ENCODE measurements around the gene MOGAT3.
"Not testable (repeated sequence)": the region's sequence is repeated elsewhere in the genome, so short reads cannot be mapped to it uniquely, and the experiment has no call there.

The MOGAT3 gene

DNA sequence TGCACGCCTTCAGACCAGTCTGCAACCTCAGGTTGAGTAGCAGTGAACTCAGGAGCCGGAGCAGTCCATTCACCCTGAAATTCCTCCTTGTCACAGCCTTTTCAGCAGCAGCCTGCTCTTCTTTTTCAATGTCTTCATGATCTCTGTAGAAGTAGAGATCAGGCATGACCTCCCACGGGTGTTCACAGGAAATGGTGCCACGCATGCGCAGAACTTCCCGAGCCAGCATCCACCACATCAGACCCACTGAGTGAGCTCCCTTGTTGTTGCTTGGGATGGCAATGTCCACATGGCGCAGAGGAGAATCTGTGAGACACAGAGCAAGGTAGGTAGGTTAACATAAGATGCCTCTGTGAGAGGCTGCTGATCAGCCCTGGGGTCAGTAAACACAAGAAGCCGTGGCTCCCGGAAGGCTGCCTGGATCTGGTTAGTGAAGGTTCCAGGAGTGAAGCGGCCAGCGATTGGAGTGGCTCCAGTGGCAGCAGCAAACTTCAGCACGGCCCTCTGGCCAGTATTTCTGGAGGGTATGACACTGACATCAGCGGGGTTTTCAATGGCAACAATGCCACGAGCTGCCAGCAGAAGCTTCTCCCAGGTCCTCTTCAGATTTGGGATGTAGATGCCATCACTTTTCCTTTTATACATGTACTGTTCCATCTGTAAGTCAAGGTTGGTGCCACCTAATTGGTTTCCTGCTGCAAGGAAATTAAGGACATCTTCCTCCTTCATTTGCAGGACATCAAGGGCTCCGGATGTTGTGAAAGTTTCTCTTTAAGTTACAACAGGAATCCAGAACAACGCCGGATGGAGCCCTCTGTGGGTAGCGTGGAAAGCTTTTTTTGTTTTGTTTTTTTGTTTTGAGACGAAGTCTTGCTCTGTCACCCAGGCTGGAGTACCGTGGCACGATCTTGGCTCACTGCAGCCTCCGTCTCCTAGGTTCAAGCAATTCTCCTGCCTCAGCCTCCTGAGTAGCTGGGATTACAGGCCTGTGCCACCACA, 3.2 kb upstream of the MOGAT3 start:
- not testable (repeated sequence) for DNase-seq (ENCODE audit: low spot score)

DNA sequence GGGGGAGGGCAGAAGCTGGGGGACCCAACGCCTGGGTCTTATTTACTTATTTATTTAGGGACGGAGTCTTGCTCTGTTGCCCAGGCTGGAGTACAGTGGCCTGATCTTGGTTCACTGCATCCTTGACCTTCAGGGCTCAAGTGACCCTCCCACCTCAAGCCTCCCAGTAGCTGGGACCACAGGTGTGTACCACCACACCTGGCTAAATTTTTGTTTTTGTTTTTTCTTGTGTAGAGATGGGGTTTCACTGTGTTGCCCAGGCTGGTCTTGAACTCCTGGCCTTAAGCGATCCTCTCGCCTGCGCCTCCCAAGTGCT, 1.7 kb upstream of the MOGAT3 start:
- DNase-seq (ENCODE audit: low spot score) = no peak

DNA sequence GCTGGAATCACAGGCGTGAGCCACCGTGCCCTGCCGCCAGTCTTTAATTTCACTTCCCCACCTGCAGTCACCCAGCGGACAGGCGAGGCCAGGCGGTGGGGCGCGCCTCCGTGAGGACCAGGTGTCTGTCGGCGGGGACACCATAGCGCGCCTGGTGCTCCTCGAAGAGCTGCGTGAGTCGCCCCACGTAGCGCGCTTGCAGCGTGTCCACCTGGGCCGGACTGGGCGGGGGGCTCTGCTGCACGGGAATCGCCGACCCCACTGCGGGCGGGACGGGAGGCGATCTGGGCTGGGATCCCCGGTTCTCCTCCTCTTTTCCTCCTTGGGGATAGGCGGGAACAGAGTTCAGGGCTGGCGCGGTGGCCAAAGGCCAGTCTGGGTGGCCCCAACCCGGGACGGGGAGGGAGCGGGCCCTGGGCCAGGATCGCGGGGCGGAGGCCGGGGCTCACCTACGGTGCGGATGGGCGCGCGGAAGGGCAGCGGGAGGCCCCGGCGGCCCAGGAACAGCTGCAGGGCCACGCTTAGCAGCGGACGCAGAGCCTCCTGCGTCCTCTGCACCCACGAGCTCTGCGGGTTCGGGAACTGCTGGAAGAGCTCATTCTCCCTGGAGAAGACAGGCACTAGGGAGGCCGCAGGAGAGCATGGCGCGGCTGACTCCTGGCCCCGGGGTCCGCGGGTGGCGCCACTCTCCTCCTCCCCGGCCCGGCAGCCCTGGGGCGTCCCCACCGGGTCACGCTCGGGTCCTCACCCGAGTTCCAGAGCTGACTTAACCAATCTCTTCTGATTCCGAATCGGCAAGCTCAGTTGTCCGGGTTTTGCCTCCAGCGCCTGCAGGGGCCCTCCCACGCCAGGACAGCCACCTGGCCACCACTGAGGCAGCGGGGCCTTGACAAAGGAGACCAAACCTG, 1.1 kb upstream of the MOGAT3 start:
- no peak for DNase-seq (ENCODE audit: low spot score)

DNA sequence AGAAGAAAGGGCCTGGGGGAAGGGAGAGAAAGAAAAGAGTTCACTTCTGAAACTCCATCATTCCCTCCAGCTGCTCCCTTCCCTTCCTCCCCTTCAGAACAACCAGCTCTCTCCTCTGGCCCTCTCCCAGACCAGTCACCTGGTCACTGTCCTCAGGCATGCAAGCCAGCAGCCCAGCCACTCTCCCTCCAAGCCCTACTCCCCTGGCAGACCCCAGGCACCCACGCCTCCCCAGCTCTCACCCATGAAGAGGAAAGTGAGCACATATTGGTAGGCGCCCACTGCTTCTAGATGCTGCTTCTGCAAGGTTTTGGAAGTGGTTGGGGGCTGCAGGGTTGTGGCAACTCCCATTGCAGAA, 353 bp downstream of the MOGAT3 start:
- DNase-seq (ENCODE audit: low spot score) = no peak

DNA sequence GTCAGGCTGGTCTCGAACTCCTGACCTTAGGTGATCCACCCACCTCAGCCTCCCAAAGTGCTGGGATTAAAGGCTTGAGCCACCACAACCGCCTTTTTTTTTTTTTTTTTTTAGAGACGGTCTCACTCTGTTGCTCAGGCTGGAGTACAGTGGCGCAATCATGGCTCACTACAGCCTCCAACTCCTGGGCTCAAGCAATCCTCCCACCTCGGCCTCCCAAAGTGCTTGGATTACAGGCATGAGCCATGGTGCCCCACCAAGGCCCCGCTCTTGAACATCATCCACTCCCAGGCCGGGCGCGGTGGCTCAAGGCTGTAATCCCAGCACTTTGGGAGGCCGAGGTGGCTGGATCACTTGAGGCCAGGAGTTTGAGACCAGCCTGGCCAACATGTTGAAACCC, 1.3 kb downstream of the MOGAT3 start:
- not testable (repeated sequence) for DNase-seq (ENCODE audit: low spot score)

DNA sequence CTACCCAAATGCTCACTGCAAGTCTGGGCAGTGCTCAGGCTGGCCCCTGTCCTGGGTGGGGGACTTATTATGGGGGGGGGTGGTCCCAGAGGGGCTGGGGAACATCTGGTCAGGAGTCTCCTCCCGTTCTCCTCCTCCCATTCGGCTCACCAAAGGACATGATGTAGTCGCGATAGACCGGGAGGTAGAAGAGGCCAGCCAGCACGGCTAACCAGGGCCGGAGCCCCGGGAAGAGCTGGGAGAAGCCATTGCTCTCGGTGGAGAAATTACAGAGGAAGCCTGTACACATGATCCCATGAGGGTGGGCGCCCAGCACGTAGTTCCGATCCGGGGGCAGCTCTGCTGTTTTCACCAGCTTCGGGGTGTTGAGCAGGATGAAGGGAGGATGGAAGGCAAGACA, 2.4 kb downstream of the MOGAT3 start:
- DNase-seq (ENCODE audit: low spot score) = no peak

DNA sequence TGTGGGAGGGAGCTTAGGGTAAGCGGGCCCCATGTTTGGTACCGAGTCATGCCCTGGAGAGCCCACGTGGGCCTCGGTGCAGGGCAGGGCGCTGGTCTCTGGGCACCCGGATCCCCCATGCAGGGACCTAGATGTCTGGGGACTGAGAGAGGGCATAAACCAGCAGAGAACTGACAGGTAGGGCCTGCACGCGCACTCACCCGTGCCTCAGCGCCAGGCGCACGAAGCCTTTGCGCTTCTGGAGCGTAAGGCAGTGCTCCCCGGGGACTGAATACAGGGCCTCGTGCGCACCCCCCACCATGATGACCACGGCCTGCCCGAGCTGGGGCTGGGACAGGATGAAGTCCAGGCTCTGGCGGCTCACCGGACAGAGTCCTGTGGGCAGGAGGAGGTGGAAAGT, 2.8 kb downstream of the MOGAT3 start:
- no peak for DNase-seq (ENCODE audit: low spot score)

DNA sequence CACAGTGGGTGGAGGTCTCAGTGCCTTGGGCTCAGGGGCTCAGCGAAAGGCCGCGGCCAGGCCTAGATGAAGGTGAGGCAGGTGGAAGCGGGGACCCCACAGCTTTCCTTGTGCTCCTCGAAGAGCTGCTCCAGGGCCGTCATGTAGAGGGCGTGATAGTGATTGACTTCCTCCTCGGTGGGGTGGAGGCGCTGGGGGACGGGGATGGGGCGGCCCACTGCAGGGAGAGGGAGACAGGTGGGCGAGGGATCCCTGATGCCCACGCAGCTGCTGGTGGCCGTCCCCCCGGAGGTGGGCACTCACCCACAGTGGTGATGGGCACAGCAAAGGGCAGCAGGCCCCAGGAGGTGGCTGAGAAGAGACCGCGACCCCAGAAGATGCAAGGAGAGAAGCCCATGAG, 5.0 kb downstream of the MOGAT3 start:
- no peak for DNase-seq (ENCODE audit: low spot score)

DNA sequence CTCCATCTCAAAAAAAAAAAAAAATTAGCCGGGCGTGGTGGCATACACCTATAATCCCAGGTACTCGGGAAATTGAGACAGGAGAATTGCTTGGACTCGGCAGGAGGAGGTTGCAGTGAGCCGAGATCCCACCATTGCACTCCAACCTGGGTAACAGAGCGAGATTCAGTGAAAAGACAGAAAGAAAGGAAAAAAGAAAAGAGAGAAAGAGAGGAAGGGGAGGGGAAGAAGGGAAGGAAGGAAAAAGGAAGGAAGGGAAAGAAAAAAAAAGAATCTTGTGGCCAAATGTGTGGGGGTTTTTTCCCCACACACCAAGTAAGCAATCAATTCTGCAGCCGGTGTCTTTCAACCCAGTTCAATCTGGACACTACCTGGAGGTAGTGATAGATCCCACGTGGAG, 11.7 kb downstream of the MOGAT3 start:
- DNase-seq (ENCODE audit: low spot score) = no peak

DNA sequence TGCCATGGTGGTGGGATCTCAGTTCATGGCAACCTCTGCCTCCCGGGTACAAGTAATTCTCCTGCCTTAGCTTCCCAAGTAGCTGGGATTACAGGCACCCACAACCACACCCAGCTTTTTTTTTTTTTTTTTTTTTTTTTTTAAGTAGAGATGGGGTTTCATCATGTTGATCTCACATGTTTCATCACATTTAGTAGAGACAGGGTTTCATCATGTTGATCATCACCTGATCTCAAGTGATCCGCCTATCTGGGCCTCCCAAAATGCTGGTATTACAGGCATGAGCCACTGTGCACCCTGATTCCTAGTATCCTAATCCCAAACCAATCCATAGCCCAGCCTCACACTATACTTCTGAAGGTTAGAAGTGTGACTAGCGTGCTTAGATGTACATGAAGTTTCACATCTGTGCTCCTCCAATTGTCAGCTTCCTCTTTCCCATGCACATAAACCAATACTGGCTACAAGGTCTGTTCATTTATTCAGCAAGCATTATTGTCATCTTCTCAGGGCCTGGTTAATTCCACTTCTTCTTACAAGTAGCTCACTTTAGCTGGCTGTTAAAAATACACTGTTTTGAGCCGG, 13.9 kb downstream of the MOGAT3 start:
- DNase-seq (ENCODE audit: low spot score) = no peak

DNA sequence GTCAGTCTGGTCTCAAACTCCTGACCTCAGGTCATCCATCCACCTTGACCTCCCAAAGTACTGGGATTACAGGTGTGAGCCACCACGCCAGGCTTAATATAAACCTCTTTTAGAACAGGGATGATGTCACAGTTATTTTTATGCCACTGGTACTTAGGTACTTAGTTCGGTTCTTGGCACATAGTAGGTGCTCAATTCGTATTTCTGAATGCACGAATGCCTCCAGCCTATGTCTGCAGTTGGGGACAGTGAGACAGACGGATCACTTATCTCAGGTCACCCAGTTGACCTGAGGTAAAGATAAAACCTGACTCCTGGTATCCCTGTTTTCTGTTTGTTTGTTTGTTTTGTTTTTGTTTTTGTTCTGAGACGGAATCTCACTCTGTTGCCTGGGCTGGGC, 14.6 kb downstream of the MOGAT3 start:
- no peak for DNase-seq (ENCODE audit: low spot score)

DNA sequence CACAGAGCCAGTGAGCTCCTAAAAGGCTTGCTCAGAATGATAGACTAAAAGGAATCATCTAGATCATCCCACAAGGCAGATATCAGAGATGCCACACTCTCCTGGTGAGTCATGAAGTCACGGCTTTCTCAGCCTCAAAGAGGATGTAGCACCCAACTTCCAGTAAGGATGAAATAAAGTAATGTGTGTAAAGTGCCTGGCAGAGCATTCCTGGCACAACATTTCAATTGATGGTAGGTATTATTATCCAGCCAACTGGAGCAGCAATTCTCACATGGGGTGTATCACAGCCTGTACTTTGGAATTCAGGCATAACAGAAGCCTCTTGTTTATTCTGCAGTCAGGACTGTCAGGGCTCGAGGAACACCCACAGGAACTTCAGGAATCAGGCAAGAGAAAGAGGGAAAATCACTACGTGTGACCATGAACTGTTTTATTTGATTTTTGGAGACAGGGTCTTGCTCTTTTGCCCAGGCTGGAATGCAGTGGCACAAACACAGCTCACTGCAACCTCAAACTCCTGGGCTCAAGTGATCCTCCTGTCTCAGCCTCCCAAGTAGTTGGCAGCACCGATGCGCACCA, 15.5 kb downstream of the MOGAT3 start:
- DNase-seq (ENCODE audit: low spot score) = peak; percentile 54

DNA sequence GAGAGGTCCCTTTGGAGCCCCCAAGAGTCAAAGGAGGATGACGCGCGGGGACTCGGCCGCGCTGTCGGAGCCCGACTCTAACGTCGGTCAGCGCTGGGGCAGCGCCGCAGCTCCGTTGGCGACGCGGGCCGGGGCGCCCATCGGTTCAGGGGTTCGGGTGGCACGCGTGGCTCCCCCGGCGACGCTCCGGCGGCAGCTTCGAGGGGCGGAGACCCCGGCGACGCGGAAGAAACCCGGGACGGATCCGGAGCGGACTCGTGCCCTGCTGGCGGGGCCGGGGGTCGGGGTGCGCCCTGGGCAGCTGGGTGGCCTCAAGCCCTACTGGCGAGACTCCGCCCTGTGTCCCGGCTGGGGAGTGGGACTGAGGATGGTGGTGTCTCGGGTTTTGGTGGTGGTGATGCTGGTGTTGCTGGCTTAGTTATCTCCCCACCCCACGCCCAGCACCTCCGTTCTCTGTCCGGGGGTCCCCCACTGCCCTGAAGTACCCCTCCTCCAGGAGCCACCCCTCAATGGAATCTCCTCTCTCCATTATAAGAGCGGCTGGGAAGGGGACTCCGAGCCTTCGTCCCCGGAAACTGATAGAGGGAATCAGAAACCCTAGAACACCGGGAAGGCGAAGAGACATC, 20.6 kb downstream of the MOGAT3 start, which contains the start of gene NAT16:
Gene NAT16 (minus strand): TSS at position 164 of the 626 bp plus-strand sequence. CDS start 5,486 bp downstream, outside the sequence.
- DNase-seq (ENCODE audit: low spot score) = no peak

DNA sequence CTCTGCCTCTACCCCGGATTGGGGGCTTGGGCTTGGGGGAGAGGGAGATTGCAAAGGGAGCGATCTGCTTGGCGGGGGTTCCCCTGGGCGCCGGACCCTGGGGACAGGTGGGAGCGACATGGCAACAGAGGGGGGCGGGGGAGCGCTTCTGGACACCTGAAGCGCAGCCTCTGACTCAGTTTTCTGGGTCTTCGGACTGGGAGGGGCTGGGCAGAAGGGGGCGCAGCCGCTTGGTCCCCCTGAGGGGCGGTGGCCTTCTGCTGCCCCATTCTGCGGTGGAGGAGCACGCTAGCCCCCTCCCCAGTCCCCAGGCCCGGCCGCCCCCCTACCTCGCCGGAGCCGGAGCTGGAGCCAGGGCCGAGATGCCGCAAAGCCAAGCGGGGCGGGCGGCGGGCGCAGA, 21.1 kb downstream of the MOGAT3 start:
- no peak for DNase-seq (ENCODE audit: low spot score)

DNA sequence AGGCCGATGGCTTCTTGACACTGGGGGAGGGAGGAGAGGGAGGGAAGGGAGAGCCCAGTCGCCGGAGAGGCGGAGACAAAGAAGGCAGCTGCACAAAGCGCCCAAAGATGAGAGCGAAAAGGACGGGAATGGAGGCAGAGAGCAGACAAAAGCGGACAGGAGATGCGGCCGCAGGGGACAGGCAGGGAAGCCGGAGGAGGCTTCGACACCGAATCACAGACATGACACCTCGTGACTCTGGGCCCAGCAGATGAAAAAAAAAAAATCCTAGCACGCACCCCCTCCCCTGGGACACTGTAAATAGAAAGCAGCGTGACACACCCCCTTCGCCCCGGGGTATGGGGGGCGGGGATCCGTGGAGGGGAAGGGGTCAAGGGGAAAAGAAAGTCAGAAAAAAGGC, 21.7 kb downstream of the MOGAT3 start:
- DNase-seq (ENCODE audit: low spot score) = no peak

DNA sequence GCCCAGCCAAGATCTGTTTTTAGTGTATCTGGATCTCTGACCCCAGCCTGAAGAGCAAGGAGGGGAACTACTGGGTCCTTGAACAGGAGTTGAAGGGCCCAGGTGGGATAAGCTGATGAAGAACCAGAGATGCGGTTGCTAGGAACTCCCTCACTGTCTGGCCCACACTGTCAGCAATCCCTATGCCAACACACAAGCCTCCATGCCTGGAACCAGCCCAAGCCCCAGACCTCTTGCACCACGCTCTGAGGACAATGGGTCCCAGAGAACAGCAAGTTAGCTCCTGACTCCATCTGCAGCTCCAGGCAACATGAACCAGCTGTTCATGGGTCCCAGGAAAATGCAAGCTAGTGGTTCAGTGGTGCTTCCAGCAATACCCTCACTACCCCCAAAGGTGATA, 23.2 kb downstream of the MOGAT3 start:
- DNase-seq (ENCODE audit: low spot score) = no peak

DNA sequence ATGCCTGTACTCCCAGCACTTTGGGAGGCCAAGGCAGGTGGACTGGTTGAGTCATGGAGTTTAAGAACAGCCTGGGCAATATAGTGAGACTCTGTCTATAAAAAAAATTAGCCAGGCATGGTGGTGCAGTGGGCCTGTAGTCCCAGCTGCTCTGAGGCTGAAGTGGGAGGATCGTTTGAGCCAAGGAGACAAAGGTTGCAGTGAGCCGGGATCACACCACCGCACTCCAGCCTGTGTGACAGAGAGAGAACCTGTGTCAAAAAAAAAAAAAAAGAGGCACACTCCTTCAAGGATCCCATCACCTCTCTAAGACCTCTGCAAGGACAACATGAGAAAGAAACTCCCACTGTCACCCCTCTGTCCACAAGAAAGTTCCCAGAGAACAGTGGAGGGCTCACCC, 25.2 kb downstream of the MOGAT3 start:
- DNase-seq (ENCODE audit: low spot score) = no peak

DNA sequence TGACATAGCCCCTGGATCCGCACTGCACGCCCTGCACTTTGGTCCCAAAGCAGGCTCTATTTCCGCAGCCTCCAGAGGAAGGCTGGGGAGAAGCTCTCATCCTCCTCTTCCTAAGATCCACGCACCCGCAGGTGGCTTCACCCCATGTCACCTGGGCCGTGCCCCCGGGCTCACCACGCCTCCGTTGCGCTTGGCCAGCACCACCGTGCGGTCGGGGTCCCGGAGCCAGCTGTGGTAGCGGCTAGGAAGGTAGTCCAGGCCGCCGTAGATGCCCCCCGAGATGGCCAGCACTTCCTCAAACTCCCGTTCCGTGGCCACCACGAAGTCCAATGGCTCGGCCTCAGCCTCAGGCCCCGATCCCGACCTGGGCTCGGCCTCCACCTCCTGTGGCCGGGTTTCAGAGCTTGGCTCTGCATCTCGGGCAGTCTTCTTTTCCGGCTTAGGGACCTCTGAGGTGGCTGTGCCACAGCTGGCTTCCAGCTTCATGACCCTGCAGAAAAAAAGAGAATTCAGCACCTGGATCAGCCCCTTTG, 26.4 kb downstream of the MOGAT3 start:
- DNase-seq (ENCODE audit: low spot score) = no peak

DNA sequence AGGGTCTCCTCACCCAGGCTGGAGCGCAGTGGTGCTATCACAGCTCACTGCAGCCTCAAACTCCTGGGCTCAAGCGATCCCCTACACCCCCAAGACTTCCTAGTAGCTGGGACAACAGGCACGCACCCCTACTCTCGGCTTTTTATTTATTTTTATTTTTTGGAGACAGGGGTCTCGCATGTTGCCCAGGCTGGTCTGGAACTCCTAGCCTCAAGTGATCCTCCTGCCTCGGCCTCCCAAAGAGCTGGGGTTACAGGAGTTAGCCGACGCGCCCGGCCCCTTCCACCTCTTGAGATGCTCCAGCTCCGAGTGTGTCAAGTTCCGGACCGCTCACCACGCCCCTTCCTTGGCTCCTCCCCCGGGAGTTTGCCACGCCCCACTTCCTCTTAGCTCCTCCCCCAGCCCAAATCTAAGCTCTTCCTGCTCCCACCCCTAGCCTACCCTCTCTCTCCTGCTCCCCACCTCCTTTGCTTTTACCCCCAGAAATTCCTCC, 27.0 kb downstream of the MOGAT3 start:
- peak; percentile 66 for DNase-seq (ENCODE audit: low spot score)

DNA sequence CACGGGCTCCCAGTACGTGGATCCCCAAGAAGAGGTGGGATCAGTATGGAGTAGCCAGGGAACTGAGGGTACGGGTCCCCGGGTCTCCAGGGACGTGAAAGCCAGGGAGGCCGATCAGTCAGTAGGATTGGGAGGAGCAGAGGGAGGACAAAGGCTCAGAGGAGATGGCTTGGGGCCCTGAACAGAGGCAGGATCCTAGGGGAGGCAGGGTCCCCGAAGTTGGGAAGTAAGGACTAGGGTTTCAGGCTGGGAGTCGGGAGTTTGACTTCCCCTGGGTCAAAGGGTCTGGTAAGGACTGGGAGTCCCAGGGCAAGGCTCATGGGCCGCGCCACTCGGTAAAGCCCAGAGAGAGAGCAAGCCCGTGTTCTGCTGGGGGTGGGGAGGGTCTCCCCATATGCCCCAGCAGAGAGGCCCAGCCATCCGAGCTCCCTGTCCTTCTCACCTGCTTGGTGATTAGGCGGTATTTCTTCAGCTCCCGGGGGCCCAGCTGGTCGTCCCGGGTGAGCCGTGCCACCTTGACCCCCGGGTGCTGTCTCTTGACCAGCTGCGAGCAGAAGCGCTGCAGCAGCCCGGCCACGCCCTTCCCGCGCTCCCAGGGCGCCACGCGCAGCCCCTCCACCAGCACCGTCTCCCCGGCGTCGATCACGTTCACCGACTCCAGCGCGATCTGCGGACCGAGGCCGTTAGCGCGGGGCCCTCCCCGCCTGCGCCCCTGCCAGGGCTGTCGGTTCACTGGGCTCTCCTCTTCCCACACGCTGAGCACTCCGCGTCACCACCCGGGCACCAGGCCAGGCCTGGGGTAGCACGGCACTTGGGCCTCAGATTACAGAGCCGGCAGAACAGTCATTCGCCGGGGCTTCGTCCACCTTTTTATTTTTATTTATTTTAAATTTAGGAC, 27.7 kb downstream of the MOGAT3 start:
- DNase-seq (ENCODE audit: low spot score) = peak; percentile 90

All from AG08395 (cell line).